ENCODE data around the gene USP54. TPM values are rescaled to one million over a fixed set of nuclear protein-coding genes. Genes with fewer than 3 reads are reported as not detected.

Gene USP54
- polyA plus RNA-seq, 1 donor from 2014 or later: 12.7 TPM

GRCh38 chr10:73586583-73586984, 4.6 kb downstream of the USP54 start:
- no peaks in the 10 kb centered on the region for H3F3A ChIP-seq (ENCODE audit: insufficient read depth, low read length, poor library complexity, severe bottlenecking)
- H3K36me3 ChIP-seq (ENCODE audit: insufficient read depth, low read length): no peaks in the 10 kb centered on the region
- H2AFZ ChIP-seq (ENCODE audit: low read depth, low read length): no peak overlapping the region
- H3K27me3 ChIP-seq (ENCODE audit: insufficient read depth, low read depth, low read length): no peaks in the 10 kb centered on the region
- no peak overlapping the region for H3K27ac ChIP-seq (ENCODE audit: low read length)
- H3K9ac ChIP-seq (ENCODE audit: low read length): no peak overlapping the region
- H3K9me2 ChIP-seq (ENCODE audit: insufficient read depth, low read length): no peaks in the 10 kb centered on the region
- H4K20me1 ChIP-seq (ENCODE audit: insufficient read depth): no peaks in the 10 kb centered on the region
- no peaks in the 10 kb centered on the region for H3K9me3 ChIP-seq (ENCODE audit: low read length)
- TF ChIP-seq REST (IDR thresholded peaks at IDR 0.05; ENCODE audit: borderline replicate concordance) (no peak), CTCF (IDR thresholded peaks at IDR 0.05; ENCODE audit: poor library complexity, severe bottlenecking) (no peak), TAF1 (IDR thresholded peaks at IDR 0.05; ENCODE audit: low read depth) (no peak), POLR2AphosphoS5 (IDR thresholded peaks at IDR 0.05) (no peak), EP300 (conservative IDR thresholded peaks at IDR 0.05; ENCODE audit: poor library complexity, severe bottlenecking) (no peak), RAD21 (conservative IDR thresholded peaks at IDR 0.05) (no peak), EZH2 (IDR thresholded peaks at IDR 0.05; ENCODE audit: borderline replicate concordance, insufficient read depth, low read length, poor library complexity, severe bottlenecking) (no peak), MXI1 (conservative IDR thresholded peaks at IDR 0.05; ENCODE audit: poor library complexity, severe bottlenecking) (no peak)
- peaks cover 11% of the 10 kb centered on the region for H3K79me2 ChIP-seq (replicated peaks; ENCODE audit: insufficient read depth, low read length)
- no peak overlapping the region for H3K4me3 ChIP-seq (ENCODE audit: low read length)
- H3K4me2 ChIP-seq (ENCODE audit: low read length): no peak overlapping the region

- H4K20me1 ChIP-seq (ENCODE audit: insufficient read depth): no peaks in the 10 kb centered on the region
- peaks cover 3% of the 10 kb centered on the region for H3K79me2 ChIP-seq (replicated peaks; ENCODE audit: insufficient read depth, low read length)
- H3K9me2 ChIP-seq (ENCODE audit: insufficient read depth, low read length): no peaks in the 10 kb centered on the region
- H3K9me3 ChIP-seq (ENCODE audit: low read length): no peaks in the 10 kb centered on the region
- H3F3A ChIP-seq (ENCODE audit: insufficient read depth, low read length, poor library complexity, severe bottlenecking): no peaks in the 10 kb centered on the region
- no peak overlapping the region for H3K9ac ChIP-seq (ENCODE audit: low read length)
- no peak overlapping the region for H2AFZ ChIP-seq (ENCODE audit: low read depth, low read length)
- H3K4me3 ChIP-seq (ENCODE audit: low read length): no peak overlapping the region
- TF ChIP-seq CTCF (IDR thresholded peaks at IDR 0.05; ENCODE audit: poor library complexity, severe bottlenecking) (no peak), EZH2 (IDR thresholded peaks at IDR 0.05; ENCODE audit: borderline replicate concordance, insufficient read depth, low read length, poor library complexity, severe bottlenecking) (no peak), SMC3 (conservative IDR thresholded peaks at IDR 0.05; ENCODE audit: poor library complexity) (no peak), TAF1 (IDR thresholded peaks at IDR 0.05; ENCODE audit: low read depth) (no peak), RAD21 (conservative IDR thresholded peaks at IDR 0.05) (no peak), REST (IDR thresholded peaks at IDR 0.05; ENCODE audit: borderline replicate concordance) (no peak), EP300 (conservative IDR thresholded peaks at IDR 0.05; ENCODE audit: poor library complexity, severe bottlenecking) (no peak), MXI1 (conservative IDR thresholded peaks at IDR 0.05; ENCODE audit: poor library complexity, severe bottlenecking) (no peak), POLR2AphosphoS5 (IDR thresholded peaks at IDR 0.05) (no peak)
- H3K27me3 ChIP-seq (ENCODE audit: insufficient read depth, low read depth, low read length): no peaks in the 10 kb centered on the region
- no peaks in the 10 kb centered on the region for H3K36me3 ChIP-seq (ENCODE audit: insufficient read depth, low read length)
- no peak overlapping the region for H3K27ac ChIP-seq (ENCODE audit: low read length)
- no peak overlapping the region for H3K4me2 ChIP-seq (ENCODE audit: low read length)
Measured at GRCh38 chr10:73585327-73585726, 5.8 kb downstream of the USP54 start.

Measured in neural cell (in vitro differentiated cells).